Fibroblast of lung (primary cell): ENCODE results near the gene PHACTR2. TPM values are rescaled to one million over a fixed set of nuclear protein-coding genes. Genes with fewer than 3 reads are reported as not detected.
A peak's percentile ranks its signal among the peaks of the same experiment; 100 is the strongest.

Source experiments
- DNase-seq, 2 donors: peaks; one replicate each; pipeline versions ENCODE4 v3.0.0 to v3.0.0-alpha.2; 2010; ENCODE audit warnings: low read depth in 2 of 2
- H2AFZ ChIP-seq: 2 replicates; pipeline ENCODE4 v1.5.1; 2012; ENCODE audit warnings: low read length, control low read depth, inconsistent platforms
- H3K27ac ChIP-seq: 2 replicates; pipeline ENCODE4 v1.5.1; 2011; ENCODE audit warnings: low read length, control low read depth; ENCODE audit not compliant: insufficient read depth
- H3K27me3 ChIP-seq: 2 replicates; pipeline ENCODE4 v1.5.1; 2011; ENCODE audit warnings: mild to moderate bottlenecking, low read length; ENCODE audit not compliant: control insufficient read depth, insufficient read depth
- H3K36me3 ChIP-seq: 2 replicates; pipeline ENCODE4 v1.5.1; 2011; ENCODE audit warnings: low read length; ENCODE audit not compliant: control insufficient read depth, insufficient read depth
- H3K4me1 ChIP-seq: 2 replicates; pipeline ENCODE4 v1.5.1; 2011; ENCODE audit warnings: low read length; ENCODE audit not compliant: control insufficient read depth, insufficient read depth; ENCODE audit errors: extremely low read depth
- H3K4me2 ChIP-seq: 2 replicates; pipeline ENCODE4 v1.5.1; 2011; ENCODE audit warnings: low read length, control low read depth; ENCODE audit not compliant: insufficient read depth; ENCODE audit errors: extremely low read depth
- H3K4me3 ChIP-seq, 4 experiments: fragments of 200-600 bp in 1 of 4; sonication (generic) in 1 of 4; replicated peaks in 1 of 4; 2 replicates each; pipeline ENCODE4 v1.5.1; 2011 to 2016; ENCODE audit warnings: low read length in 4 of 4, low read depth in 3 of 4, mild to moderate bottlenecking in 3 of 4, control low read depth in 2 of 4, inconsistent platforms in 1 of 4, mixed read lengths in 1 of 4; ENCODE audit not compliant: insufficient read depth in 1 of 4; ENCODE audit errors: control extremely low read depth in 1 of 4
- H3K79me2 ChIP-seq: 2 replicates; pipeline ENCODE4 v1.5.1; 2012; ENCODE audit warnings: mild to moderate bottlenecking, low read length, inconsistent platforms; ENCODE audit not compliant: control insufficient read depth, insufficient read depth
- H3K9ac ChIP-seq: 2 replicates; pipeline ENCODE4 v1.5.1; 2011; ENCODE audit warnings: mild to moderate bottlenecking, low read length, control low read depth; ENCODE audit not compliant: insufficient read depth
- H3K9me3 ChIP-seq: 2 replicates; pipeline ENCODE4 v1.5.1; 2012; ENCODE audit warnings: low read depth, low read length; ENCODE audit not compliant: control insufficient read depth, insufficient read depth
- H4K20me1 ChIP-seq: 2 replicates; pipeline ENCODE4 v1.5.1; 2011; ENCODE audit warnings: low read length; ENCODE audit not compliant: control insufficient read depth, insufficient read depth; ENCODE audit errors: extremely low read depth
- EZH2 ChIP-seq: IDR thresholded peaks from 2 replicates; pipeline ENCODE4 v1.5.1; 2012; ENCODE audit warnings: low read length, control low read depth, mild to moderate bottlenecking; ENCODE audit errors: missing control alignments
- polyA plus RNA-seq, 2 donors: library from polyadenylated mRNA; depleted of rRNA in 1 of 2; stranded (reverse) in 1 of 2; unstranded in 1 of 2; fragments of >200 nt; gene quantifications; 2 replicates each; pipeline ENCODE4 v1.2.1, GENCODE V29; 2011 to 2012; ENCODE audit warnings: missing spikeins in 1 of 2
- total RNA-seq: library from RNA; depleted of rRNA; stranded (reverse); fragments of >200 nt; gene quantifications from 2 replicates; pipeline ENCODE4 v1.2.1, GENCODE V29; 2014
- TF ChIP-seq, protein P1 (sequence below), 2 donors: IDR thresholded peaks in 1 of 2; conservative IDR thresholded peaks in 1 of 2; 1 replicate in 1 of 2; 2 replicates in 1 of 2; pipeline ENCODE4 v1.5.1; 2011 to 2012; ENCODE audit warnings: low read length in 2 of 2, control low read depth in 1 of 2, inconsistent platforms in 1 of 2, low read depth in 1 of 2, mild to moderate bottlenecking in 1 of 2

PHACTR2 gene
- total and polyA plus RNA-seq, 2 donors (not counting 1 experiment from before 2014, with no cell fraction given) = 40.1 to 55.0 TPM

DNA sequence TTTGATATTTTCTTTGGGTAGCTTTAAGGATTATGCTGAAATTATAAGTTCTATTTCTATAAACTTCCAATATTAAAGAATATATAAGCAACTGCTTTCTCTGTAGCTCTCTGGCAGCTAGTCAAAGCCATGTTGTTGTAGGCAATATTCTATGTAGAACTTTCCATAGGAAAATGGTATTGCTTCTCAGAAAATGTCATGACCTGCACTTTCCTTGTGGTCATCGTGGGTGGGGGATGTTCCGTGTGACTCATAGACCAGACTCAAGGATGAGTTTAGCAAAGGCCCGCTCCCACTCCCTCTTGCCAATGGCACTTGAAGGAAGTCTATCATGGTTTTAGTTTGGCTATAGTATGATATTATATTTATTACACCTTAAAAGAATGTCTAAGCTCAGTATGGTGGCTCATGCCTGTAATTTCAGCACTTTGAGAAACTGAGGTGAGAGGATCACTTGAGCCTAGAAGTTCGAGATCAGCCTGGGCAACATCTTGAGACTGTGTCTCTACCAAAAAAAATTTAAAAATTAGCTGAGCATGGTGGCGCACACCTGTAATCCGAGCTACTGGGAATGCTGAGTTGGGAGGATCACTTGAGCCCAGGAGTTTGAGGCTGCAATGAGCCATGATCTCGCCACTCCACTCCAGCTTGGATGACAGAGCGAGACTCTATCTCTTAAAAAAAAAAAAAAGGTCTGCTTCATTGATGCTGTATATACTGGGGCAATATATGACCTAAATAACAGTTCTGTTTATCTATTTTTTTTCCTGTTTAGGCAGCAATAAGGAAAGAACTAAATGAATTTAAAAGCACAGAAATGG is 128.7 kb downstream of the PHACTR2 start:
- H3K4me2 ChIP-seq = no peak overlapping the region
- no peak overlapping the region for H3K4me3 ChIP-seq
- no peaks in the 10 kb centered on the region for H3K36me3 ChIP-seq
- H3K9ac ChIP-seq = no peak overlapping the region
- H3K27me3 ChIP-seq = no peaks in the 10 kb centered on the region
- H3K9me3 ChIP-seq = no peaks in the 10 kb centered on the region
- H3K4me1 ChIP-seq = no peaks in the 10 kb centered on the region
- H3K79me2 ChIP-seq = no peaks in the 10 kb centered on the region
- no peak overlapping the region for H3K27ac ChIP-seq
- H4K20me1 ChIP-seq = no peaks in the 10 kb centered on the region
- no peak overlapping the region for H2AFZ ChIP-seq
- TF ChIP-seq, protein P1, sequence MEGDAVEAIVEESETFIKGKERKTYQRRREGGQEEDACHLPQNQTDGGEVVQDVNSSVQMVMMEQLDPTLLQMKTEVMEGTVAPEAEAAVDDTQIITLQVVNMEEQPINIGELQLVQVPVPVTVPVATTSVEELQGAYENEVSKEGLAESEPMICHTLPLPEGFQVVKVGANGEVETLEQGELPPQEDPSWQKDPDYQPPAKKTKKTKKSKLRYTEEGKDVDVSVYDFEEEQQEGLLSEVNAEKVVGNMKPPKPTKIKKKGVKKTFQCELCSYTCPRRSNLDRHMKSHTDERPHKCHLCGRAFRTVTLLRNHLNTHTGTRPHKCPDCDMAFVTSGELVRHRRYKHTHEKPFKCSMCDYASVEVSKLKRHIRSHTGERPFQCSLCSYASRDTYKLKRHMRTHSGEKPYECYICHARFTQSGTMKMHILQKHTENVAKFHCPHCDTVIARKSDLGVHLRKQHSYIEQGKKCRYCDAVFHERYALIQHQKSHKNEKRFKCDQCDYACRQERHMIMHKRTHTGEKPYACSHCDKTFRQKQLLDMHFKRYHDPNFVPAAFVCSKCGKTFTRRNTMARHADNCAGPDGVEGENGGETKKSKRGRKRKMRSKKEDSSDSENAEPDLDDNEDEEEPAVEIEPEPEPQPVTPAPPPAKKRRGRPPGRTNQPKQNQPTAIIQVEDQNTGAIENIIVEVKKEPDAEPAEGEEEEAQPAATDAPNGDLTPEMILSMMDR (conservative IDR thresholded peaks at IDR 0.05 in 1 of 2, IDR thresholded peaks at IDR 0.05 in 1 of 2; ENCODE audit: low read depth in 1 of 2, low read length in 2 of 2) = no peak
- no peak for TF ChIP-seq EZH2
- peak; percentile 67 to 84 for DNase-seq

DNA sequence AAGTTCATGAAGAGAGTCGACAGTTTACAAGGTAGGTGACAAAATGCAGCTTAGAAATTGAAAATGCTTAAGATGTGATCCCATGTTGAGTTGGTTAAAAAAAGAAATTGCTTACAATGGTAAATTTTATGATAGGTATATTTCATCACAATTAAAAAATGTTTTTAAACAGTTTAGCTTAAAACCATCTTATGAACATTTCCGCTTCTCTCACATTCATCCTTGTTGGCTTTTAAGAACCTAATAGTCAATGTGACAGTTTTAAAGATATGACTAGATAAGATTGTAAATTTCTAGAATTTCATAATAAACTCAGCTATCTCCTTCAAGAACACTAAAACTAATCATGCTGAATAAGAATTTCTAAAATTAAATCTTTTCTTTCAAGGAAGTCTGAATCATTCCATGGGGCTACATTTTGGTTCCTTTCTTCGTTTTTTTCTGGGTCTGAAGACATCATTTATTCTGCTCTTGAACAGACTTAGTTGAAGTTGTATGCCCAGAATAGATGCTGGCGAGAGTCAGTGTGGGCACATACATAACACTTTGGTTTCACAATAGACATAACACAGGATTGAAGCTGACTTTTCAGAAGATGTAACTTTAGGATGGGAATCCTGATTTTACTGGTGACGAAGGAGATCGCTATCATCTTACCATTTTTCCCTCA is 129.5 kb downstream of the PHACTR2 start:
- Histone ChIP-seq H3K36me3 (no peaks in the 10 kb centered on the region), H3K27ac (no peak overlapping the region), H3K4me2 (no peak overlapping the region), H2AFZ (no peak overlapping the region), H3K79me2 (no peaks in the 10 kb centered on the region), H4K20me1 (no peaks in the 10 kb centered on the region), H3K27me3 (no peaks in the 10 kb centered on the region), H3K4me3 (no peak overlapping the region), H3K9me3 (no peaks in the 10 kb centered on the region), H3K9ac (no peak overlapping the region), H3K4me1 (no peaks in the 10 kb centered on the region)
- DNase-seq = no peak
- no peak for TF ChIP-seq EZH2
- TF ChIP-seq, protein P1 (conservative IDR thresholded peaks at IDR 0.05 in 1 of 2, IDR thresholded peaks at IDR 0.05 in 1 of 2; ENCODE audit: low read depth in 1 of 2, low read length in 2 of 2) = no peak

DNA sequence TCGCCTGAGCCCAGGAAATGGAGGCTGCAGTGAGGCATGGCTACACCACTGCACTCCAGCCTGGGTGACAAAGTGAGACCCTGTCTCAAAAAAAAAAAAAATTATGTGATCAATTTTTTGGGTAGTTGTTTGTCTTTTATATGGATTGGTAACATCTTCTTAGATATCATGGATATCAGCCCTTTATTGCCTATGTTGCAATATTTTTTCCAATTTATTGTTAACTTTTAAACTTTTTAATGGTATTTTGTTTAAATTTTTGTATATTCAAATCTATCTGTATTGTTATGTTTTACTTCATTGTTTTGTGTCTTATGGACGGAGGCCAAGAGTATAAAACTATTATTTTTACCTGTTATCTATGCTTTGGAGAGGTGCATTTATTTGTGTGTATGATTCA is 133.0 kb downstream of the PHACTR2 start:
- DNase-seq = no peak
- TF ChIP-seq EZH2 = no peak
- TF ChIP-seq, protein P1 (conservative IDR thresholded peaks at IDR 0.05 in 1 of 2, IDR thresholded peaks at IDR 0.05 in 1 of 2; ENCODE audit: low read depth in 1 of 2, low read length in 2 of 2) = no peak

More for the DNA sequence above, 133.0 kb downstream of the PHACTR2 start:
- Histone ChIP-seq H3K27ac (no peak overlapping the region), H3K79me2 (no peaks in the 10 kb centered on the region), H4K20me1 (no peaks in the 10 kb centered on the region), H3K27me3 (no peaks in the 10 kb centered on the region), H3K36me3 (no peaks in the 10 kb centered on the region), H2AFZ (no peak overlapping the region), H3K9me3 (no peaks in the 10 kb centered on the region), H3K9ac (no peak overlapping the region), H3K4me1 (no peaks in the 10 kb centered on the region), H3K4me3 (no peak overlapping the region), H3K4me2 (no peak overlapping the region)
